Endodermal cell (in vitro differentiated cells): ENCODE results near the gene VCAN. TPM values are rescaled to one million over a fixed set of nuclear protein-coding genes. Genes with fewer than 3 reads are reported as not detected.

ENCODE experiments used
- DNase-seq: peaks from one replicate; pipeline ENCODE4 v3.0.0-alpha.2; 2017
- H3K27ac ChIP-seq: 2 replicates; pipeline ENCODE4 v1.5.1; 2013; ENCODE audit warnings: mild to moderate bottlenecking, low read depth, low read length, moderate library complexity
- H3K27me3 ChIP-seq: 2 replicates; pipeline ENCODE4 v1.6.1; 2013; ENCODE audit warnings: mild to moderate bottlenecking, low read length, moderate library complexity; ENCODE audit not compliant: insufficient read depth, control insufficient read depth, poor library complexity, severe bottlenecking
- H3K36me3 ChIP-seq: 2 replicates; pipeline ENCODE4 v1.7.0; 2013; ENCODE audit warnings: mild to moderate bottlenecking, low read length, moderate library complexity; ENCODE audit not compliant: control insufficient read depth, insufficient read depth
- H3K4me1 ChIP-seq: one replicate; pipeline ENCODE4 v1.7.0; 2013; ENCODE audit warnings: low read length; ENCODE audit not compliant: control insufficient read depth, insufficient read depth
- H3K4me3 ChIP-seq: 2 replicates; pipeline ENCODE4 v1.5.1; 2013; ENCODE audit warnings: mild to moderate bottlenecking, low read length, moderate library complexity
- H3K9ac ChIP-seq: 2 replicates; pipeline ENCODE4 v1.6.1; 2013; ENCODE audit warnings: mild to moderate bottlenecking, low read length, moderate library complexity; ENCODE audit not compliant: poor library complexity, severe bottlenecking; ENCODE audit errors: extremely low read depth
- H3K9me3 ChIP-seq: 2 replicates; pipeline ENCODE4 v1.6.1; 2013; ENCODE audit warnings: mild to moderate bottlenecking, low read length, moderate library complexity; ENCODE audit not compliant: control insufficient read depth
- H3K27ac Mint-ChIP-seq: 2 replicates; pipeline ENCODE4 v1.8.0; 2020; ENCODE audit warnings: mixed read lengths
- H3K27me3 Mint-ChIP-seq: 2 replicates; pipeline ENCODE4 v1.8.0; 2021; ENCODE audit warnings: mild to moderate bottlenecking, mixed read lengths; ENCODE audit not compliant: insufficient read depth
- H3K36me3 Mint-ChIP-seq: 2 replicates; pipeline ENCODE4 v1.8.0; 2020; ENCODE audit warnings: low read depth, mixed read lengths
- H3K4me1 Mint-ChIP-seq: 2 replicates; pipeline ENCODE4 v1.8.0; 2020; ENCODE audit warnings: mixed read lengths
- H3K4me3 Mint-ChIP-seq: 2 replicates; pipeline ENCODE4 v1.8.0; 2020; ENCODE audit warnings: mild to moderate bottlenecking, moderate library complexity, mixed read lengths
- H3K9me3 Mint-ChIP-seq: 2 replicates; pipeline ENCODE4 v1.8.0; 2020; ENCODE audit warnings: mild to moderate bottlenecking, mixed read lengths
- CTCF ChIP-seq: fragments of 200-600 bp; sonication (generic); conservative IDR thresholded peaks from 2 replicates; pipeline ENCODE4 v1.5.0; 2021; ENCODE audit warnings: antibody characterized with exemption, mild to moderate bottlenecking
- WGBS, 2 experiments: methylation state at CpG; one replicate each; pipeline versions ENCODE4 v1.1.5 to v1.1.7; 2013; ENCODE audit warnings: missing lambda C conversion rate in 2 of 2, mixed read lengths in 1 of 2; ENCODE audit not compliant: insufficient coverage in 1 of 2, insufficient read length in 1 of 2; 5-methylcytosine and 5-hydroxymethylcytosine counted together
- total RNA-seq, 2 donors: library from RNA; stranded (reverse); fragmentation: NEBNext Ultra II Directional in 1 of 2; extraction: Animal tissue kit (Norgen Biotek cat#: 25700) in 1 of 2; gene quantifications; 2 replicates in 1 of 2; 3 replicates in 1 of 2; pipeline ENCODE4 v1.2.1, GENCODE V29; 2021

VCAN gene
- total RNA-seq, 2 donors from 2014 or later: 363 to 397 TPM

DNA sequence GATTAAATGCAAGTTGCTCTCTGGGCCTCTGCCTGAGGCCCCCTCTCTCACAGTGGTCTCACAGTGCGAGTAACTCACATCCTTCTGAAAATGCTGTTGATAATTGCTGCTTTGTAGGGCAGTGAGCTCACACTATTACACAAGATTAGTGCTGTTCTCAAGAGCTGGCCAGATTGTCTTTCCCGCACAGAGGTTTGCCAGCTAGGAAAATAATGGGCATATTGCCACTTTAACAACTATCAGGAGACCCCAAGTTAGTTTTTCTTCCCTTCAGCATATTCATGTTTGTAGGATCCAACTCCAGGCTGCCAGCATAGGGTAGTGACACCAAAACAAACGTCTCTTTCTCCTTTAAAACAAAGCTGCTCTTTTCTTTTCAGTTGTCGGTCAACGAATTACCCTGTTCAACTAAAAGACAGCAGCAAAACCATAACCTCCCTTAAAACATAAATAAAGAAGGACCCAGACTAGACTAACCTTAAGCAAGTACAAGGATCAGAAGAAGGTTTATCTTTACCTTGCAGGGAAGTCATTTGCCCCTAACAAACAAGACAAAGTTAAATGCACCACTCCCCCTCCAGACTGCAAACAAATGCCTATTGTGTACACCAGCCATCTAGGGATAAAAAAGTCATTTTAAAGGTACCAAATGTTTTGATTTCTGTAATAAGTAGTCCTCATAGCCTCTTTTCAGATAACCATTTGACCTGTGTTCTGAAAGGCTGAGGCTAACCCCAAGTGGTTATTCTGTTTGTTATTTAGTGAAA, 91.4 kb downstream of the VCAN start:
- Mint-ChIP-seq H3K9me3 (no peaks in the 10 kb centered on the region), H3K4me3 (no peak overlapping the region), H3K36me3 (peaks cover 46% of the 10 kb centered on the region), H3K27me3 (no peaks in the 10 kb centered on the region), H3K27ac (peak overlapping the region; percentile 40), H3K4me1 (peaks cover 56% of the 10 kb centered on the region)
- Histone ChIP-seq H3K4me3 (no peak overlapping the region), H3K36me3 (peaks cover 18% of the 10 kb centered on the region), H3K4me1 (peaks cover 20% of the 10 kb centered on the region), H3K27me3 (peaks cover 5% of the 10 kb centered on the region), H3K9ac (no peak overlapping the region), H3K27ac (peak overlapping the region; percentile 4), H3K9me3 (peaks cover 4% of the 10 kb centered on the region)
- no peak for TF ChIP-seq CTCF
- DNase-seq: no peak
- 86 to 96% methylated on average over 4 to 5 of the region's 5 CpGs for WGBS, 2 experiments

GRCh38 chr5:83563631-83564030, 92.1 kb downstream of the VCAN start:
- H3K4me1 Mint-ChIP-seq: peaks cover 57% of the 10 kb centered on the region

GRCh38 chr5:83564069-83564749, 92.7 kb downstream of the VCAN start:
- Mint-ChIP-seq H3K27me3 (no peaks in the 10 kb centered on the region), H3K4me3 (no peak overlapping the region), H3K4me1 (peaks cover 52% of the 10 kb centered on the region), H3K36me3 (peaks cover 51% of the 10 kb centered on the region), H3K27ac (no peak overlapping the region), H3K9me3 (no peaks in the 10 kb centered on the region)
- Histone ChIP-seq H3K36me3 (peaks cover 18% of the 10 kb centered on the region), H3K27me3 (peaks cover 5% of the 10 kb centered on the region), H3K4me3 (no peak overlapping the region), H3K4me1 (peaks cover 15% of the 10 kb centered on the region), H3K9ac (no peak overlapping the region), H3K27ac (no peak overlapping the region), H3K9me3 (peaks cover 4% of the 10 kb centered on the region)
- peak; percentile 84 for TF ChIP-seq CTCF
- no peak for DNase-seq
- WGBS, 2 experiments: 66% methylated on average over 3 of the region's 5 CpGs; no CpG with 5 or more reads in 1 of the 2 experiments

More at GRCh38 chr5:83563631-83564030, 92.1 kb downstream of the VCAN start:
- Mint-ChIP-seq H3K36me3 (peaks cover 51% of the 10 kb centered on the region), H3K9me3 (no peaks in the 10 kb centered on the region), H3K27me3 (no peaks in the 10 kb centered on the region), H3K4me3 (no peak overlapping the region), H3K27ac (no peak overlapping the region)
- Histone ChIP-seq H3K4me1 (peaks cover 18% of the 10 kb centered on the region), H3K4me3 (no peak overlapping the region), H3K36me3 (peaks cover 18% of the 10 kb centered on the region), H3K27ac (no peak overlapping the region), H3K27me3 (peaks cover 5% of the 10 kb centered on the region), H3K9ac (no peak overlapping the region), H3K9me3 (peaks cover 4% of the 10 kb centered on the region)
- no peak for DNase-seq
- no peak for TF ChIP-seq CTCF
- 86 to 89% methylated on average over 6 to 7 of the region's 7 CpGs for WGBS, 2 experiments
